HEK293T (cell line): ENCODE measurements around the gene TMEM229B.

Source experiments
- CTCF ChIA-PET: fragments of 350-600 bp; formaldehyde crosslinking; extraction: SDS; loops from one replicate; lab custom pipeline; 2021; ENCODE audit warnings: antibody characterized with exemption, inconsistent platforms; lab: Yijun Ruan, JAX
- POLR2A ChIA-PET: fragments of 350-600 bp; formaldehyde crosslinking; extraction: SDS; loops from one replicate; lab custom pipeline; 2020; ENCODE audit warnings: antibody characterized with exemption, inconsistent platforms; lab: Yijun Ruan, JAX
- DNase-seq: peaks from one replicate; pipeline ENCODE4 v3.0.0; 2012; ENCODE audit warnings: mixed read lengths; ENCODE audit errors: extremely low spot score
- ARNT ChIP-seq: fragments of 450-650 bp; IDR thresholded peaks from 2 replicates; pipeline ENCODE4 v1.6.1; 2017; ENCODE audit warnings: mild to moderate bottlenecking
- BHLHE40 ChIP-seq: fragments of 450-650 bp; IDR thresholded peaks from 2 replicates; pipeline ENCODE4 v1.6.1; 2016; ENCODE audit warnings: mild to moderate bottlenecking, moderate library complexity, borderline replicate concordance
- CTBP1 ChIP-seq: fragments of 450-650 bp; IDR thresholded peaks from 2 replicates; pipeline ENCODE4 v1.6.1; 2016; ENCODE audit warnings: borderline replicate concordance
- ELF4 ChIP-seq: fragments of 450-650 bp; IDR thresholded peaks from 2 replicates; pipeline ENCODE4 v1.6.1; 2017; ENCODE audit warnings: antibody characterized with exemption
- FOXA1 ChIP-seq: fragments of 450-650 bp; IDR thresholded peaks from 2 replicates; pipeline ENCODE4 v1.6.1; 2016; ENCODE audit warnings: mild to moderate bottlenecking
- FOXK2 ChIP-seq: fragments of 450-650 bp; IDR thresholded peaks from 2 replicates; pipeline ENCODE4 v1.6.1; 2016; ENCODE audit warnings: mild to moderate bottlenecking
- FOXM1 ChIP-seq: fragments of 450-650 bp; IDR thresholded peaks from 2 replicates; pipeline ENCODE4 v1.6.1; 2017; ENCODE audit warnings: mild to moderate bottlenecking, borderline replicate concordance
- HDGF ChIP-seq: fragments of 450-650 bp; IDR thresholded peaks from 2 replicates; pipeline ENCODE4 v1.6.1; 2017; ENCODE audit warnings: antibody characterized with exemption, borderline replicate concordance
- L3MBTL2 ChIP-seq: fragments of 450-650 bp; conservative IDR thresholded peaks from 2 replicates; pipeline ENCODE4 v1.6.1; 2016; ENCODE audit warnings: mild to moderate bottlenecking
- LEF1 ChIP-seq: fragments of 450-650 bp; IDR thresholded peaks from 2 replicates; pipeline ENCODE4 v1.6.1; 2017; ENCODE audit warnings: mild to moderate bottlenecking, borderline replicate concordance
- NFRKB ChIP-seq: fragments of 450-650 bp; IDR thresholded peaks from 2 replicates; pipeline ENCODE4 v1.6.1; 2016; ENCODE audit warnings: mild to moderate bottlenecking, moderate library complexity
- PKNOX1 ChIP-seq: fragments of 450-650 bp; IDR thresholded peaks from 2 replicates; pipeline ENCODE4 v1.6.1; 2016
- SP1 ChIP-seq: fragments of 450-650 bp; IDR thresholded peaks from 2 replicates; pipeline ENCODE4 v1.6.1; 2017
- SUZ12 ChIP-seq: fragments of 450-650 bp; IDR thresholded peaks from 2 replicates; pipeline ENCODE4 v1.6.1; 2016; ENCODE audit warnings: mild to moderate bottlenecking
- TARDBP ChIP-seq: fragments of 450-650 bp; IDR thresholded peaks from 2 replicates; pipeline ENCODE4 v1.6.1; 2016
- ZNF384 ChIP-seq: fragments of 450-650 bp; IDR thresholded peaks from 2 replicates; pipeline ENCODE4 v1.6.1; 2016

The TMEM229B gene

GRCh38 chr14:67516676-67517075, 28.2 kb upstream of the TMEM229B start:
- ChIA-PET POLR2A (interaction anchor here (1.0 to 1.8 kb wide), 2 partner anchors 10 to 17 kb away, joined by 3 to 4 read pairs; partner anchors contain the start of gene PLEKHH1), CTCF (interaction anchor here (0.6 to 1.3 kb wide), 3 partner anchors 11 to 153 kb away, joined by 3 to 5 read pairs (median 4); no protein-coding TSS in a partner anchor)
- TF ChIP-seq SP1 (no peak), FOXM1 (no peak), PKNOX1 (no peak), FOXK2 (no peak), BHLHE40 (no peak), ELF4 (no peak), L3MBTL2 (no peak), ZNF384 (no peak), HDGF (no peak), LEF1 (no peak), CTBP1 (no peak), ARNT (no peak), SUZ12 (no peak), NFRKB (no peak), FOXA1 (no peak), TARDBP (no peak)
- DNase-seq, result no peak

- ChIA-PET POLR2A (interaction anchor here (4.8 kb wide), 1 partner anchor 18 kb away, joined by 22 read pairs; the partner anchor contains the start of gene PLEKHH1), CTCF (interaction anchor here (1.3 to 2.2 kb wide), 3 partner anchors 12 to 16 kb away, joined by 4 to 15 read pairs (median 4); no protein-coding TSS in a partner anchor)
- DNase-seq, result peak; percentile 40
- no peak for TF ChIP-seq ARNT
- no peak for TF ChIP-seq PKNOX1
- no peak for TF ChIP-seq CTBP1
- no peak for TF ChIP-seq L3MBTL2
- TF ChIP-seq FOXK2, result no peak
- TF ChIP-seq ELF4, result no peak
- TF ChIP-seq FOXM1, result no peak
- TF ChIP-seq SP1, result no peak
- no peak for TF ChIP-seq ZNF384
- no peak for TF ChIP-seq BHLHE40
- TF ChIP-seq TARDBP, result no peak
- no peak for TF ChIP-seq NFRKB
These were observed 27.0 kb upstream of the TMEM229B start for GRCh38 chr14:67515386-67516079.

- peak; percentile 42 for DNase-seq
- no peak for TF ChIP-seq FOXK2
- TF ChIP-seq FOXA1, result no peak
- TF ChIP-seq PKNOX1, result no peak
- no peak for TF ChIP-seq ELF4
- TF ChIP-seq ARNT, result no peak
- no peak for TF ChIP-seq ZNF384
- TF ChIP-seq CTBP1, result no peak
- no peak; the same call in 1 of the 2 replicates for TF ChIP-seq FOXM1
- no peak for TF ChIP-seq NFRKB
- TF ChIP-seq L3MBTL2, result no peak
- no peak for TF ChIP-seq SP1
- TF ChIP-seq BHLHE40, result no peak
- no peak for TF ChIP-seq LEF1
- ChIA-PET POLR2A (interaction anchor here (4.8 kb wide), 1 partner anchor 19 kb away, joined by 22 read pairs; the partner anchor contains the start of gene PLEKHH1), CTCF (interaction anchor here (1.4 to 2.2 kb wide), 3 partner anchors 12 to 57 kb away, joined by 3 to 15 read pairs (median 4); no protein-coding TSS in a partner anchor)
These were observed 26.3 kb upstream of the TMEM229B start for GRCh38 chr14:67514650-67515385.

GRCh38 chr14:67514203-67514607, 25.7 kb upstream of the TMEM229B start:
- ChIA-PET CTCF (interaction anchor here (0.9 to 2.2 kb wide), 3 partner anchors 13 to 57 kb away, joined by 3 to 15 read pairs (median 3); no protein-coding TSS in a partner anchor), POLR2A (interaction anchor here (0.6 to 4.8 kb wide), 2 partner anchors 19 to 86 kb away, joined by 4 to 22 read pairs; partner anchors contain the start of genes PIGH and PLEKHH1)
- TF ChIP-seq ZNF384 (no peak), BHLHE40 (no peak), ELF4 (no peak), HDGF (no peak)
- no peak for DNase-seq

- POLR2A ChIA-PET, result interaction anchor here (0.6 to 4.8 kb wide), 4 partner anchors 20 to 86 kb away, joined by 4 to 22 read pairs (median 4); partner anchors contain the start of genes PIGH and PLEKHH1
- no peak for DNase-seq
- TF ChIP-seq BHLHE40, result no peak
- TF ChIP-seq SP1, result no peak
- TF ChIP-seq ELF4, result no peak
- no peak for TF ChIP-seq SUZ12
- no peak for TF ChIP-seq PKNOX1
- no peak for TF ChIP-seq CTBP1
- TF ChIP-seq LEF1, result no peak
- no peak for TF ChIP-seq FOXA1
- TF ChIP-seq NFRKB, result no peak
- no peak for TF ChIP-seq L3MBTL2
- TF ChIP-seq ARNT, result no peak
- TF ChIP-seq FOXM1, result no peak
- TF ChIP-seq FOXK2, result no peak
- CTCF ChIA-PET, result interaction anchor here (0.9 to 2.2 kb wide), 4 partner anchors 13 to 182 kb away, joined by 3 to 15 read pairs (median 4); partner anchors contain the start of gene RDH11
These were observed 25.1 kb upstream of the TMEM229B start for GRCh38 chr14:67513631-67514108.
